ENCODE measurements around the gene NKD1. TPM values are rescaled to one million over a fixed set of nuclear protein-coding genes. Genes with fewer than 3 reads are reported as not detected.

The NKD1 gene
- total and polyA plus RNA-seq, 2 donors from 2014 or later = 1.1 to 9.9 TPM

- intact Hi-C loops (cut with DNase I) = no loop called here
- peaks cover 0 to 2% (median 0%) of the 10 kb centered on the region in 3 donors for H3K4me1 ChIP-seq (ENCODE audit: control insufficient read depth in 2 of 3, insufficient read depth in 2 of 3, low read depth in 1 of 3, low read length in 3 of 3)
These were observed 73.8 kb downstream of the NKD1 start for GRCh38 chr16:50622029-50622428.

DNA sequence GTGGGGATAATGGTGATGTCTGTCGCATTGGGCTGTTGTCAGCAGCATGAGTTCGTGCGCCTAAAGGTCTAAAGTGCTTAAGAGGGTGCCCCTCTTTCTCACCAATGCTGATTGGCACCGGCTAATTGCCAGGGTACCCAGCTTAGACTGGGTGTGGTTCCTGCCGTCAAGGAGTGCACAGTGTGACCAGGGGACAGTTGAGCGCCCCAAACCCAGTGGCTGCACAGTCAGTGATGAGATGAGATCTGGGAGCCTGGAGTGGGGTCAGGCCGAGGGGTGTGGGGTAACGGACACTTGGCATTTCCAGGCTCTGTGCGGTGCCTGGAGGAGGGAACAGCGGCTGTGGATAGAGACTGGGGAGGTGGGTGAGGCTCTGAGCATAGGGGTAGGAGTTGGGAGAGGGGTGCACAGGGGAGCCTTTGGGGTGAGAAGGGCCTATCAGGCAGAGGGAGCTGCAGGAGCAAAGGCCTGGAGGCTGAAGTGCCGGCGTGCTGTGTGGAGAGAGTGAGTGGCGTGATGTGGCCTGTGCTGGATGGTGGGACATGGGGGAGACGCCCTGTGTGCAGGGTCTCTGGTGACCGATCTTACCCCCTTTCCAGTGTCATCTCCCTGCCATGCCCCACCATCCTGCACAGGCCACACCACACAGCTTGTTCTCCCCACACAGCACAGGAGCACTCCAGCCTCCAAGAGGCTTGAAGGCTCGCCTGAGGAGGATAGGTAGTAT is 74.6 kb downstream of the NKD1 start:
- FAIRE-seq (no peak), DNase-seq (no peak)
- H3K4me3 ChIP-seq (ENCODE audit: low read length in 3 of 3) = no peak overlapping the region
- no peaks in the 10 kb centered on the region for H3K27me3 ChIP-seq (ENCODE audit: control insufficient read depth, insufficient read depth, low read length)
- no peak overlapping the region for H3K27ac ChIP-seq (ENCODE audit: low read depth in 2 of 2, low read length in 2 of 2)
- H3K4me1 ChIP-seq (ENCODE audit: control insufficient read depth in 2 of 3, insufficient read depth in 2 of 3, low read depth in 1 of 3, low read length in 3 of 3) = peaks cover 0 to 3% (median 0%) of the 10 kb centered on the region in 3 donors
- H3K9ac ChIP-seq (ENCODE audit: low read length in 3 of 3) = no peak overlapping the region
- intact Hi-C loops (cut with DNase I) = no loop called here
- H3K36me3 ChIP-seq (ENCODE audit: control insufficient read depth in 2 of 3, insufficient read depth in 3 of 3, low read length in 3 of 3) = no peaks in the 10 kb centered on the region
- TF ChIP-seq CTCF (IDR thresholded peaks at IDR 0.05; ENCODE audit: borderline replicate concordance, extremely low read depth, insufficient read depth) = no peak
- H3K9me3 ChIP-seq (ENCODE audit: control insufficient read depth in 2 of 3, insufficient read depth in 1 of 3, low read length in 3 of 3) = no peaks in the 10 kb centered on the region

More at GRCh38 chr16:50622029-50622428, 73.8 kb downstream of the NKD1 start:
- Histone ChIP-seq H3K27ac (ENCODE audit: low read depth in 2 of 2, low read length in 2 of 2) (no peak overlapping the region), H3K9ac (ENCODE audit: low read length in 3 of 3) (no peak overlapping the region), H3K36me3 (ENCODE audit: control insufficient read depth in 2 of 3, insufficient read depth in 3 of 3, low read length in 3 of 3) (no peaks in the 10 kb centered on the region), H3K27me3 (ENCODE audit: control insufficient read depth, insufficient read depth, low read length) (no peaks in the 10 kb centered on the region), H3K9me3 (ENCODE audit: control insufficient read depth in 2 of 3, insufficient read depth in 1 of 3, low read length in 3 of 3) (no peaks in the 10 kb centered on the region), H3K4me3 (ENCODE audit: low read length in 3 of 3) (no peak overlapping the region)
- no peak for DNase-seq
- no peak for FAIRE-seq
- no peak for TF ChIP-seq CTCF (IDR thresholded peaks at IDR 0.05; ENCODE audit: borderline replicate concordance, extremely low read depth, insufficient read depth)

DNA sequence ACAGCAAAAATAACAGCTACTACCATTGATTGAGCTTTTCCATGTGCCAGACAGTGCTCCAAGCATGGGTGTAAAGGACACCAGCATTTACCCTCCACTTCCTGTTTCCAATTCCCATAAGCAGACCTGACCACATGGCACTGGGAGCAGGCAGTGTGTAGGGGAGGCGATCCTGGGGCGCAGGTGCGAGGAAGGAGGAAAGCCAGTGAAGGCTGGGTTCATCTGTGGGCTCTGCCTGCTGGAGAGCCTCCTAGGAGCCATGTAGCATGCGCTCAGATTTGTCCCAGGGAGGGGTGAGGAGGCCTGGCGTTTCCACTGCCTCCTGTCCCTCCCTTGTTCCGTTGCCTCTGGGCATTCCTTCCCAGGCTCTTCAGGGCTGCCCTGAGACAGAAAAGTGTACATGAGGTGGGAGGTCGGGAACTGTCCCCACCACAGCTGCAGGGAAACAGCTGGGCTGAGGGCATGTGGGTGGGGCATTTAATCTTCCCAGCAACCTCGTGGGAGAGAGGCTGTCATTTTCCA is 76.3 kb downstream of the NKD1 start:
- no peak for TF ChIP-seq CTCF (IDR thresholded peaks at IDR 0.05; ENCODE audit: borderline replicate concordance, extremely low read depth, insufficient read depth)
- H3K9me3 ChIP-seq (ENCODE audit: control insufficient read depth in 2 of 3, insufficient read depth in 1 of 3, low read length in 3 of 3) = no peaks in the 10 kb centered on the region
- H3K4me1 ChIP-seq (ENCODE audit: control insufficient read depth in 2 of 3, insufficient read depth in 2 of 3, low read depth in 1 of 3, low read length in 3 of 3) = peaks cover 0 to 3% (median 0%) of the 10 kb centered on the region in 3 donors
- H3K27me3 ChIP-seq (ENCODE audit: control insufficient read depth, insufficient read depth, low read length) = no peaks in the 10 kb centered on the region
- H3K9ac ChIP-seq (ENCODE audit: low read length in 3 of 3) = no peak overlapping the region
- no peak for FAIRE-seq
- intact Hi-C loops (cut with DNase I) = no loop called here
- peak in 1 of 5 donors; percentile 41 for DNase-seq
- H3K27ac ChIP-seq (ENCODE audit: low read depth in 2 of 2, low read length in 2 of 2) = no peak overlapping the region
- H3K36me3 ChIP-seq (ENCODE audit: control insufficient read depth in 2 of 3, insufficient read depth in 3 of 3, low read length in 3 of 3) = no peaks in the 10 kb centered on the region
- no peak overlapping the region for H3K4me3 ChIP-seq (ENCODE audit: low read length in 3 of 3)

All from kidney (tissue), 14 donors.